ENCODE results near the gene SNU13. TPM values are rescaled to one million over a fixed set of nuclear protein-coding genes. Genes with fewer than 3 reads are reported as not detected.
A peak's percentile ranks its signal among the peaks of the same experiment; 100 is the strongest.
"Not testable (repeated sequence)": the region's sequence is repeated elsewhere in the genome, so short reads cannot be mapped to it uniquely, and the experiment has no call there.

The SNU13 gene
- total RNA-seq, 1 experiment from 2014 or later = 283 TPM

DNA sequence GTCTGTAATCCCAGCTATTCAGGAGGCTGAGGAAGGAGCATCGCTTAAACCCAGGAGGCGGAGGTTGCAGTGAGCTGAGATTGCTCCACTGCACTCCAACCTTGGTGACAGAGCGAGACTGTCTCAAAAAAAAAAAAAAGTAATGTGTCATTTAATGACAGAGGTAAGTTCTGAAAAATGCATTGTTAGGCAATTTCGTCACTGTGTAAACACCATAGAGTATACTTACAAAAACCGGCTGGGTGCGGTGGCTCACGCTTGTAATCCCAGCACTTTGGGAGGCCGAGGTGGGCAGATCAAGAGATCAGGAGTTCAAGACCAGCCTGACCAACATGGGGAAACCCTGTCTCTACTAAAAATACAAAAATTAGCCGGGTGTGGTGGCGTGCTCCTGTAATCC, 16.6 kb downstream of the SNU13 start:
- peaks cover 14% of the 10 kb centered on the region; the same call in 1 of the 2 replicates for H4K20me1 ChIP-seq (ENCODE audit: insufficient read depth)
- RAD21 ChIA-PET (ENCODE audit: low non-redundant PET in 1 of 2, low total read pairs in 2 of 2, uncharacterized antibody in 2 of 2, unreplicated experiment in 2 of 2) = interaction anchor here in 1 of 2 experiments (0.6 kb wide), 1 partner anchor 41 kb away, joined by 3 read pairs; no protein-coding TSS in a partner anchor
- POLR2A ChIA-PET = interaction anchor here (0.9 kb wide), 1 partner anchor 82 kb away, joined by 5 read pairs; the partner anchor contains the start of gene PMM1
- H3K4me2 ChIP-seq (ENCODE audit: low read length); H3K4me3 ChIP-seq (replicated peaks in 1 of 2; ENCODE audit: low read depth in 1 of 2, low read length in 2 of 2); DNase-seq (ENCODE audit: low read depth, low spot score); H3K9ac ChIP-seq (ENCODE audit: low read length); BruUV-seq (replicated peaks); H2AFZ ChIP-seq (ENCODE audit: low read depth, low read length, poor library complexity, severe bottlenecking); intact Hi-C loops (cut with micrococcal nuclease); H3K27me3 ChIP-seq (ENCODE audit: insufficient read depth, low read length); H3K9me3 ChIP-seq (ENCODE audit: control insufficient read depth in 1 of 2, insufficient read depth in 1 of 2, low read depth in 1 of 2, low read length in 2 of 2); H3K9me2 ChIP-seq (ENCODE audit: insufficient read depth); ATAC-seq: not testable (repeated sequence)
- peaks cover 82% of the 10 kb centered on the region for H3K79me2 ChIP-seq (ENCODE audit: insufficient read depth, low read length)
- peaks cover 19 to 24% of the 10 kb centered on the region in 2 experiments; a peak in 3 of 4 replicates for H3K36me3 ChIP-seq (ENCODE audit: control insufficient read depth in 1 of 2, insufficient read depth in 2 of 2, low read length in 2 of 2)
- H3K4me1 ChIP-seq (ENCODE audit: control insufficient read depth in 1 of 2, insufficient read depth in 2 of 2, low read length in 2 of 2) = peaks cover 27 to 67% of the 10 kb centered on the region in 2 experiments
- CTCF ChIA-PET = interaction anchor here (1.1 kb wide), 1 partner anchor 25 kb away, joined by 3 read pairs; no protein-coding TSS in a partner anchor
- TF ChIP-seq FOSL1 (IDR thresholded peaks at IDR 0.05; ENCODE audit: low read depth) (peak; percentile 19; the same call in 1 of the 2 replicates), JUND (IDR thresholded peaks at IDR 0.05) (0 out of 2 replicates have a peak, but pooled peaks have one; percentile 16)
- peak overlapping the region; percentile 10; the same call in 1 of the 2 replicates for H3K27ac ChIP-seq (ENCODE audit: low read depth, low read length)

GRCh38 chr22:41668971-41669911, 19.4 kb downstream of the SNU13 start:
- H3K4me1 ChIP-seq (ENCODE audit: control insufficient read depth in 1 of 2, insufficient read depth in 2 of 2, low read length in 2 of 2) = peaks cover 27 to 75% of the 10 kb centered on the region in 2 experiments
- no peak overlapping the region for H3K9ac ChIP-seq (ENCODE audit: low read length)
- H3K27me3 ChIP-seq (ENCODE audit: insufficient read depth, low read length) = no peaks in the 10 kb centered on the region
- CTCF ChIA-PET = interaction anchor here (0.7 kb wide), 1 partner anchor 22 kb away, joined by 3 read pairs; no protein-coding TSS in a partner anchor
- H3K27ac ChIP-seq (ENCODE audit: low read depth, low read length) = no peak overlapping the region; the same call in 1 of the 2 replicates
- no peaks in the 10 kb centered on the region for H3K9me3 ChIP-seq (ENCODE audit: control insufficient read depth in 1 of 2, insufficient read depth in 1 of 2, low read depth in 1 of 2, low read length in 2 of 2)
- peaks cover 56% of the 10 kb centered on the region for H3K79me2 ChIP-seq (ENCODE audit: insufficient read depth, low read length)
- H3K9me2 ChIP-seq (ENCODE audit: insufficient read depth) = no peaks in the 10 kb centered on the region
- H3K36me3 ChIP-seq (ENCODE audit: control insufficient read depth in 1 of 2, insufficient read depth in 2 of 2, low read length in 2 of 2) = peaks cover 5 to 20% of the 10 kb centered on the region in 2 experiments
- H2AFZ ChIP-seq (ENCODE audit: low read depth, low read length, poor library complexity, severe bottlenecking) = no peak overlapping the region
- H3K4me2 ChIP-seq (ENCODE audit: low read length) = peak overlapping the region; percentile 24
- no peak overlapping the region for H3K4me3 ChIP-seq (replicated peaks in 1 of 2; ENCODE audit: low read depth in 1 of 2, low read length in 2 of 2)
- BruUV-seq (replicated peaks) = no TSS peak
- RAD21 ChIA-PET (ENCODE audit: low non-redundant PET in 1 of 2, low total read pairs in 2 of 2, uncharacterized antibody in 2 of 2, unreplicated experiment in 2 of 2) = no interaction called here
- no peak for DNase-seq (ENCODE audit: low read depth, low spot score)
- ATAC-seq = no peak
- POLR2A ChIA-PET = no interaction called here
- peaks cover 6% of the 10 kb centered on the region; the same call in 1 of the 2 replicates for H4K20me1 ChIP-seq (ENCODE audit: insufficient read depth)
- intact Hi-C loops (cut with micrococcal nuclease) = no loop called here
- TF ChIP-seq EGR1 (IDR thresholded peaks at IDR 0.05; ENCODE audit: low read depth) (no peak), ZNF274 (IDR thresholded peaks at IDR 0.05; ENCODE audit: low read depth, low read length) (no peak), JUND (IDR thresholded peaks at IDR 0.05) (no peak), MAX (IDR thresholded peaks at IDR 0.05) (no peak), ZFX (IDR thresholded peaks at IDR 0.05) (no peak), EZH2 (IDR thresholded peaks at IDR 0.05) (no peak), CEBPB (IDR thresholded peaks at IDR 0.05; ENCODE audit: low read depth) (no peak), ELF1 (IDR thresholded peaks at IDR 0.05; ENCODE audit: borderline replicate concordance, low read depth) (no peak), CBX3 (IDR thresholded peaks at IDR 0.05; ENCODE audit: low read depth) (no peak), POLR2A (IDR thresholded peaks at IDR 0.05; ENCODE audit: borderline replicate concordance, extremely low read depth, insufficient read depth, insufficient read length) (no peak), POLR2AphosphoS5 (IDR thresholded peaks at IDR 0.05; ENCODE audit: low read depth, low read length) (no peak), YY1 (IDR thresholded peaks at IDR 0.05; ENCODE audit: extremely low read depth, insufficient replicate concordance, low read depth, low read length) (no peak), CTCF (IDR thresholded peaks at IDR 0.05 in 2 of 3, conservative IDR thresholded peaks at IDR 0.05 in 1 of 3; ENCODE audit: borderline replicate concordance in 1 of 3, insufficient read depth in 1 of 3, low read depth in 2 of 3, low read length in 2 of 3) (no peak), SP1 (IDR thresholded peaks at IDR 0.05; ENCODE audit: low read depth) (no peak), RAD21 (IDR thresholded peaks at IDR 0.05; ENCODE audit: low read depth) (no peak), EZH2phosphoT487 (IDR thresholded peaks at IDR 0.05; ENCODE audit: borderline replicate concordance) (no peak), SRF (IDR thresholded peaks at IDR 0.05; ENCODE audit: low read depth) (no peak)
- TF ChIP-seq, protein P1, sequence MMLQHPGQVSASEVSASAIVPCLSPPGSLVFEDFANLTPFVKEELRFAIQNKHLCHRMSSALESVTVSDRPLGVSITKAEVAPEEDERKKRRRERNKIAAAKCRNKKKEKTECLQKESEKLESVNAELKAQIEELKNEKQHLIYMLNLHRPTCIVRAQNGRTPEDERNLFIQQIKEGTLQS (IDR thresholded peaks at IDR 0.05) = no peak
